ENCODE data around the gene PLXNA2. TPM values are rescaled to one million over a fixed set of nuclear protein-coding genes. Genes with fewer than 3 reads are reported as not detected.

The PLXNA2 gene
- total and polyA plus RNA-seq, 2 of the 8 experiments (the other 6 are each of a cell fraction or from before 2014, with no cell fraction given) = 0.33 to 1.5 TPM

DNA sequence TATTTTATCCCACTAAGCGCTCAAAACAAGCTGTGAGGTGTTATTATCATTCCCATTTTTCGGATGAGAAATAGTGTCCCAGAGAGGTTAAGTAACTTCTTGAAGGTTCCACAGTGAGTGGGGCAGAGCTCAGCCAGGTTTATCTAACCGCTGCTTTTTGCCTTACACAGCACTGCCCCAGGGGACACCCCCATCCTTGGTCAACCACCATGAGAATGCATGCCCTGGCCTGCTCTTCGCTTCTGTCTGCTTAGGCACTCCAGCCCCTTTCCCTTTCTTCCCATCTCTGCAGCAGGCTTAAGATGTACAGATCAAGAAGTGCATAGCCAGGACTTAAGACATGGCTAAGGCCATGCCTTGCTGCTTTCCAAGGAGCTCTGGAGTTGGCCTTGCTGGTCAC is 174.3 kb downstream of the PLXNA2 start:
- H2AK5ac ChIP-seq (ENCODE audit: low read depth, low read length) = no peak overlapping the region
- no peaks in the 10 kb centered on the region for H3K79me2 ChIP-seq (ENCODE audit: control insufficient read depth in 1 of 2, insufficient read depth in 2 of 2, low read length in 2 of 2)
- H3K36me3 ChIP-seq (ENCODE audit: control insufficient read depth in 2 of 4, insufficient read depth in 4 of 4, low read length in 3 of 4) = no peaks in the 10 kb centered on the region
- H3K27me3 ChIP-seq (replicated peaks in 1 of 4; ENCODE audit: control insufficient read depth in 3 of 4, extremely low read depth in 1 of 4, insufficient read depth in 3 of 4, low read length in 3 of 4) = no peaks in the 10 kb centered on the region
- H3K4me3 ChIP-seq (ENCODE audit: extremely low read depth in 1 of 4, insufficient read depth in 2 of 4, low read depth in 3 of 4, low read length in 4 of 4) = no peak overlapping the region
- no peaks in the 10 kb centered on the region for H3K79me1 ChIP-seq (ENCODE audit: low read depth, low read length)
- no peak overlapping the region for H4K8ac ChIP-seq (ENCODE audit: extremely low read depth, insufficient read depth, low read length)
- ChIA-PET POLR2A (ENCODE audit: partially characterized antibody) (no interaction called here), CTCF (ENCODE audit: partially characterized antibody) (interaction anchor here (0.9 to 10.3 kb wide), 15 partner anchors 10 to 175 kb away, joined by 3 to 63 read pairs (median 4); partner anchors contain the start of gene PLXNA2)
- H2BK12ac ChIP-seq (ENCODE audit: low read depth, low read length) = no peak overlapping the region
- 0 out of 2 replicates have a peak overlapping the region, but pooled peaks have one; percentile 14 for H3K18ac ChIP-seq (ENCODE audit: extremely low read depth, low read length)
- no peak overlapping the region for H3K4ac ChIP-seq (replicated peaks; ENCODE audit: insufficient read length, low read depth, low read length)
- no peak overlapping the region for H3K56ac ChIP-seq (replicated peaks; ENCODE audit: insufficient read length, low read depth, low read length)
- FAIRE-seq (no peak), DNase-seq (ENCODE audit: low read depth in 1 of 2, low spot score in 2 of 2) (no peak)
- no peak overlapping the region for H2AFZ ChIP-seq (ENCODE audit: low read length)
- 86% methylated on average over 4 of the region's 4 CpGs; no CpG with 5 or more reads in 1 of the 2 experiments for WGBS, 2 experiments (ENCODE audit: extremely low coverage in 1 of 2, insufficient coverage in 1 of 2, insufficient read length in 1 of 2, insufficient replicate concordance in 2 of 2, low coverage in 1 of 2, low lambda C conversion rate in 2 of 2, missing lambda C conversion rate in 1 of 2)
- no peak overlapping the region for H2BK5ac ChIP-seq (ENCODE audit: low read depth, low read length)
- H3K27ac ChIP-seq (ENCODE audit: low read depth, low read length) = no peak overlapping the region
- no peak overlapping the region for H3K9ac ChIP-seq (replicated peaks in 1 of 4; ENCODE audit: extremely low read depth in 1 of 4, low read depth in 3 of 4, low read length in 3 of 4)
- no peak overlapping the region for H2BK15ac ChIP-seq (ENCODE audit: low read length)
- no peak overlapping the region for H4K91ac ChIP-seq (replicated peaks; ENCODE audit: insufficient read length, low read length)
- no peak overlapping the region for H3K14ac ChIP-seq (ENCODE audit: insufficient read length)
- no peaks in the 10 kb centered on the region for H4K20me1 ChIP-seq (replicated peaks in 1 of 2; ENCODE audit: control insufficient read depth in 1 of 2, insufficient read depth in 2 of 2, low read length in 2 of 2)
- no peaks in the 10 kb centered on the region; a peak in 1 of 7 replicates for H3K4me1 ChIP-seq (replicated peaks in 1 of 4; ENCODE audit: control insufficient read depth in 3 of 4, insufficient read depth in 4 of 4, low read length in 3 of 4)
- no peak overlapping the region for H4K5ac ChIP-seq (ENCODE audit: insufficient read length, low read depth, low read length)
- H3K9me3 ChIP-seq (ENCODE audit: insufficient read depth in 2 of 2, low read depth in 1 of 2, low read length in 1 of 2) = no peaks in the 10 kb centered on the region
- H2BK120ac ChIP-seq (replicated peaks; ENCODE audit: low read depth, low read length) = no peak overlapping the region
- no peak overlapping the region for H3K23ac ChIP-seq (ENCODE audit: insufficient read length)
- H3K23me2 ChIP-seq (ENCODE audit: low read depth, low read length) = no peaks in the 10 kb centered on the region
- H3K4me2 ChIP-seq (ENCODE audit: insufficient read depth in 1 of 2, low read depth in 2 of 2, low read length in 2 of 2) = no peak overlapping the region
- H2BK20ac ChIP-seq (ENCODE audit: low read length) = 0 out of 2 replicates have a peak overlapping the region, but pooled peaks have one; percentile 6
- TF ChIP-seq RNF2 (IDR thresholded peaks at IDR 0.05; ENCODE audit: borderline replicate concordance, low read depth, low read length, missing control alignments, poor library complexity, severe bottlenecking) (no peak), RBBP5 (IDR thresholded peaks at IDR 0.05; ENCODE audit: borderline replicate concordance, low read depth, low read length) (no peak), CTCF (IDR thresholded peaks at IDR 0.05; ENCODE audit: control extremely low read depth in 1 of 3, insufficient read depth in 1 of 3, low read depth in 1 of 3, low read length in 3 of 3) (no peak), SP4 (IDR thresholded peaks at IDR 0.05; ENCODE audit: low read length) (no peak), GABPA (IDR thresholded peaks at IDR 0.05; ENCODE audit: borderline replicate concordance, insufficient read depth, low read length) (no peak), YY1 (IDR thresholded peaks at IDR 0.05; ENCODE audit: low read depth, low read length) (no peak), HDAC6 (IDR thresholded peaks at IDR 0.05; ENCODE audit: low read depth, low read length) (no peak), NRF1 (IDR thresholded peaks at IDR 0.05; ENCODE audit: low read depth, low read length) (no peak), RXRA (IDR thresholded peaks at IDR 0.05; ENCODE audit: insufficient read depth, low read depth, low read length) (no peak)
